Activated T-helper 1 cell treated with anti-CD3 and anti-CD28 coated beads, Interleukin-2, amount 50 U/mL, for 16 hours (primary cell): ENCODE data around the gene CALML6.
"Not testable (repeated sequence)": the region's sequence is repeated elsewhere in the genome, so short reads cannot be mapped to it uniquely, and the experiment has no call there.

Experiments used
- DNase-seq, 2 donors: peaks; one replicate each; pipeline ENCODE4 v3.0.0-alpha.2; 2020; ENCODE audit warnings: low read depth in 1 of 2, low spot score in 1 of 2

CALML6 gene

DNA sequence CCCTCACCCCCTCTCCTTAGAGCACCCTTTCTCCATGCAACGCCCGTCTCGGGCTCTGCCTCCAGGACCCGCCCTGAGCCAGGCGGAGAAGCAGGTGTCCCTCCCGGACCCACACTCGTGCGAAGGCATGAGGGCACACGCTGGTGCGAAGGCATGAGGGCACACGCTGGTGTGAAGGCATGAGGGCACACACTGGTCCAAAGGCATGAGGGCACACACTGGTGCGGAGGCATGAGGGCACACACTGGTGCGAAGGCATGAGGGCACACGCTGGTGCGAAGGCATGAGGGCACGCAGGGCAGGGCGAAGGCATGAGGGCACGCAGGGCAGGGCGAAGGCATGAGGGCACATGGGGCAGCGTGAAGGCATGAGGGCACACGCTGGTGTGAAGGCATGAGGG is 9.8 kb downstream of the CALML6 start:
- DNase-seq = no peak

DNA sequence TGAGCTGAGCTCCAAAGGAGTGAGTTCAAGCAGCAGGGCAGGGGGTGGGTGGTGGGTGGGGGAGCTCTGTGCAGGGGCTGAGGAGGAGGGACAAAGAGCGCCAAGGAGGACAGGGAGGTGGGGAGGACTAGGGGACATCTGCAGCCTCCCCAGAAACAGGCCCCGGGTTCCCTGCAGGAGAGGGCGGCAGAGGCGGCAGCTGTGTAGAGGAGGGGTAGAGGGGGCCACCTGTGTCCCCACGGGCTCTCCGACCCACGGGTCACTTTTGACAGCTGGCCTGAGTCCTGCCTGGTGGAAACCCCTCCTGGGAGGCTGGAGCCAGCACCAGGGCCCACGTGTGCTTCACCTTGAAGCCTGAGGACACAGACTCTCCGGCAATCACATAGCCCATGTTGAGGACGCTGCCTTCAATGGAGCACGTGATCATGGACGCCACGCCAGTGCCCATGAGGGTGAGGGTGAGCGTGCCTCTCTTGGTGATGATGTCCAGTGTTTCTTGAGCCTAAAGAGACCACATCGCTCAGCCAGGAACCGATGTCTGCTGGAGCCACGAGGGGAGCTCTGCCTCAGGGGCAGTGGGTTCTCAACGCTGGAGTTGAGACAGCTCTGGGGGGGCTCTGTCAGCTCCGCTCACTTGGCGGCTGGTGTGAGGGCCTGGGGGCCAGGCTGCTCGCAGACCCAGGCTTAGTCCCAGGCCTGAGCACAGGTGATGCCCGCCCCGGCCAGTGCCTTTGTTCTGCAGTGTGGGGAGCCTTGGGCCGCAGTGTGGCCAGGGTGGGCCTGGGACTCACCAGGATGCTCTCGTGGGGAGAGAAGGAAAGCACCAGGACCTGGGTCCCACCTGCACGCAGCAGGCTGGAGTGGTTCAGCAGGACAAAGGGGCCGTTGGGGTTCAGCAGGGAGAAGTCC is 10.6 kb downstream of the CALML6 start:
- no peak for DNase-seq

DNA sequence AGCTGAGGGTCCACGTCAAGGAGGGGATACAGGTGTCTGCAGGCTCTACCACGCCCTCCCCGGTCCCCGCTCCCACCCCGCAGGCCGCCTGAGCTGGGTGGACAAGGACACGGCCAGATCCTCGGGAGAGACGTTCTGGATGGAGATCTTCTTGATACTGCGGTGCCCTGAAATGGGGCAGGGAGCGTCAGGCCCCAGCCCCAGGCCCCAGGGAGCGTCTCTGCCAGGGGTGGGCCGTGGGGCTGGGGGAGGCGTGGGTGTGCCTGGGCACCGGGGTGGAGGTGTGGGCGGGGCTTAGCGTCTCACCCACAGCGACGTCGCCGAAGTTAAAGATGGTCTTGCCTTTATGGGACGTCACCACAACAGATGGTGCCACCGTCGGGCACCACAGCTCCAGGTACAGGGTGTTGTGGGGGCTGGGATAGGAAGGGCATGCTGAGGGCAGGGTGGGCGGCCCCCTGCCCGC is 11.3 kb downstream of the CALML6 start:
- no peak for DNase-seq

- DNase-seq = no peak
These were observed 12.0 kb downstream of the CALML6 start for GRCh38 chr1:1926886-1927660.

- DNase-seq = no peak
These were observed 12.7 kb downstream of the CALML6 start for GRCh38 chr1:1927751-1928150.

GRCh38 chr1:1928231-1929101 is 13.4 kb downstream of the CALML6 start:
- DNase-seq = no peak

DNA sequence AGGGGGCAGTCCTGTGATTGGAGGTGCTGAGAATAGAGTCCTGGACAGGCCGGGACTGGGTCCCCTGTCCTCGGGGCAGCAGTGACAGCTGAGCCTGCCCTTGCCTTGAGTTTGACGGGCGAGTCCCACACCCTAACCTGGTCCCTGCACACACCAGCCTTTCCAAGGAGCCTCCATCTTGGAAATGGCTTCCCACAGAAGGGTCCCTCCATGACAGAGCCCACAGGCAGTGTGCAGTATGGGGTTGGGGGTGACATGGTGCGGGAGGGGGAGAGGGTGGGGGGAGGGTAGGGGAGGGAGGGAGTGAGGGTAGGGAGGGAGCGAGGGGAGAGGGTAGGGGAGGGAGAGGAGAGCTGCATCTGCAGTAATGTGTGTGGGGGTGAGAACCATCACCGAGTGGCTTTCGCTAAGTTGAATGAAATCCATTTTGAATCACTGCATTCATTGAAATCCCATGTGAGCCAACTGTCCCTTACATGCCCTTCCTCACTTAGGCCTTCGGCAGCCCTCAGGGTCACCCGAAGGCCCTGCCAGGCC is 14.1 kb downstream of the CALML6 start:
- no peak for DNase-seq

- DNase-seq = no peak
These were observed 14.8 kb downstream of the CALML6 start for GRCh38 chr1:1929639-1930545.

GRCh38 chr1:1934848-1935247 is 19.8 kb downstream of the CALML6 start:
- DNase-seq = not testable (repeated sequence)

GRCh38 chr1:1937061-1937460 is 22.0 kb downstream of the CALML6 start:
- DNase-seq = no peak

- no peak for DNase-seq
These were observed 22.7 kb downstream of the CALML6 start for GRCh38 chr1:1937549-1938275.

GRCh38 chr1:1938276-1938573 is 23.2 kb downstream of the CALML6 start:
- no peak for DNase-seq

- no peak for DNase-seq
These were observed 23.7 kb downstream of the CALML6 start for GRCh38 chr1:1938613-1939295.

- DNase-seq = no peak
These were observed 24.4 kb downstream of the CALML6 start for GRCh38 chr1:1939296-1940122.

DNA sequence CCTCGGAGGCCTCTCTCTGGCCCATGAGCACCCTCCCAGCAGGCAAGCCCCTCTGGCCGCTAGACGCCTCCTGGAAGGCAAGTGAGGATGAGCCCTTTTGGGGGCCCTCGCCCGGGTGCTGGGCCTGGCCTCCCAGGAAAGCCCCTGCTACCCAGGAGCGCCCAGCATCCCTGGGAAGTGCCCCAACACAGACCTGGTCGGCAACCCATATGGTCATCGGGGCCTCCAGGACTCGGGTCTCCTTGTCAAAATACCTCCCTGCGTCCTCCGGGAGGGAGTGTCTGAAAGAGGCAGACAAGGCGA is 25.0 kb downstream of the CALML6 start:
- no peak for DNase-seq

- DNase-seq = no peak
These were observed 26.3 kb downstream of the CALML6 start for GRCh38 chr1:1941211-1941841.

DNA sequence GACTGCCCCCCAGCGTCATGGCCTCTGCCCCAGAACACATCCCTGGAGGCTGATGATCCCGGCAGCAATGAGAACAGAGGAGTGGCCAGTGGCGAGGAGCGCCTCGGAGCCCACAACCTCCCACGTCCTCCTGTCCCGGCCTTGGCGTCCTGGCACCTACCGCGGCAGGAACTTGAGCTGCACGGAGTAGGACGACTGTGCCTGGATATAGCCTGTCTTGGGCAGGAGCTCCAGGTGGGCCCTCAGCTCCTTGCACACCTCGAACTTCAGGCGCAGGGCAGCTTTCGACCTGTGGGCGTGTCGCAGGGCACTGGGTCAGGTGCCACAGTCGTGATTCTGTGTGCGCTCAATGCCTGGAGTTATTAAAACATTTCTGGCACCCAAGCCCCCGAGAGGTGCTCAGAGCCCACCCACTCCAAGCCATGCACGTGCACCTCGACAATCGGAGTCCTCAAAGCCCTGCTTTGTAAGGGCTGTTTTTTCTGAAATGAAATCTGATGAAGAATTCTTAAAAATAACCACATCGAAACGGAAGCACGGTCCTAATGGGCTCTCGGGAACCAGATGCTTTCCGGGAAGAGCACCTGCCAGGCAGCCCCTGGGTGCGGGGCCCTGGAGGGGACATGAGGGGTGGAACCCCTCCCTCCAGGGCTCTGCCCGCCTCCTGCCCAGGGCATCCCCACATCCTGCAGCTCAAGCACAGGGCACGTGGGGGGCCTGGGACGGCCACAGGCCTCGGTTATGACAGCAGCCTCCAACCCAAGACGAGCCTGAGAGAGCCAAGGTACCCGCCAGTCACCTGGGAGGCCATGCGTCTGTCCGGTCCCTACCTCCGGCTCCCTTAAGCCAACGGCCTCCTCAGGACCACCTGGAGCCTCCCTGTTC is 27.1 kb downstream of the CALML6 start:
- no peak for DNase-seq
